ENCODE data around the gene IER3. TPM values are rescaled to one million over a fixed set of nuclear protein-coding genes. Genes with fewer than 3 reads are reported as not detected.

The IER3 gene
- total and polyA plus RNA-seq, 9 of the 15 experiments (the other 6 are each of a cell fraction or from before 2014, with no cell fraction given): 1.5 to 30.0 (median 11.5) TPM

DNA sequence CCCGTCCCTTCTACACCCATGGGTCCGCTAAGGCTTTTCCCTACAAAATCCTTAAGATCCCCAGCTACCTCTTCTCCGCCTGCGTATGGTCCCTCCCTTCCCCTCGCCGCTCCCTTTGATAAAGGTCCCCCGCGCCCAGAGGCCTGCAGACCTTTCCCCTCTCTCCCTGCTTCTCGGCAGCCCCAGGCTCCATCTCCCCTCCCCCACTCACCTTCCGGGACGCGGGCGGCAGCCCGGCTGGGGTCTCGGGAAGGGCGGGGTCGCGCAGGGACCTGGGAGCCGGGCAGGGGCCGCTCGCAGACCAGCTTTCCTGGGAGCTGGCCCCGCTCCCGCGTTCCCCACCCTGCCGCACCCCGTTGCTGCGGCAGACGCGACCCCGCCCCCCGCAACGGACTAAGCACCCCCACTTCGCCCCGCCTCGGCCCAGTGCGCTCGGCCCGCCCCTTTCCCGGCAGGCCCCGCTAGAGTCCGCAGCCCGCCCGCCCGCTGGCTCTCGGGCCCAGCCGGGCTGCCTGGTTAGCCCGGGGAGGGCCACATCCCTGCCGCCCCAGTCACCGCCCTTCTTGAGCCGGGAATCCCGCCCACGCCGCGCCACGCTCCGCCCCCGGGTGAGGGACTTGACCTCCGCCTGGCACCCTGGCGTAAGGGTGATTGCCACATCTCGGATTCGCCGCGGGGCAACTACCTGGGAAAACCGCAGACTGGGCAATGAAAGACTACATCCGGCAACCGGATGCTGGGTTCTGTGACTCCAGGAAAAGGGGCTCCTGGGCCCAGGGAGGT lies 1.8 kb downstream of the IER3 start, which contains the start of gene FLOT1 (continued):
- TF ChIP-seq, protein P1, sequence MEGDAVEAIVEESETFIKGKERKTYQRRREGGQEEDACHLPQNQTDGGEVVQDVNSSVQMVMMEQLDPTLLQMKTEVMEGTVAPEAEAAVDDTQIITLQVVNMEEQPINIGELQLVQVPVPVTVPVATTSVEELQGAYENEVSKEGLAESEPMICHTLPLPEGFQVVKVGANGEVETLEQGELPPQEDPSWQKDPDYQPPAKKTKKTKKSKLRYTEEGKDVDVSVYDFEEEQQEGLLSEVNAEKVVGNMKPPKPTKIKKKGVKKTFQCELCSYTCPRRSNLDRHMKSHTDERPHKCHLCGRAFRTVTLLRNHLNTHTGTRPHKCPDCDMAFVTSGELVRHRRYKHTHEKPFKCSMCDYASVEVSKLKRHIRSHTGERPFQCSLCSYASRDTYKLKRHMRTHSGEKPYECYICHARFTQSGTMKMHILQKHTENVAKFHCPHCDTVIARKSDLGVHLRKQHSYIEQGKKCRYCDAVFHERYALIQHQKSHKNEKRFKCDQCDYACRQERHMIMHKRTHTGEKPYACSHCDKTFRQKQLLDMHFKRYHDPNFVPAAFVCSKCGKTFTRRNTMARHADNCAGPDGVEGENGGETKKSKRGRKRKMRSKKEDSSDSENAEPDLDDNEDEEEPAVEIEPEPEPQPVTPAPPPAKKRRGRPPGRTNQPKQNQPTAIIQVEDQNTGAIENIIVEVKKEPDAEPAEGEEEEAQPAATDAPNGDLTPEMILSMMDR (IDR thresholded peaks at IDR 0.05 in 2 of 3, conservative IDR thresholded peaks at IDR 0.05 in 1 of 3; ENCODE audit: insufficient read depth in 2 of 3, low read depth in 1 of 3, low read length in 3 of 3): 0 out of 6 replicates have a peak, but pooled peaks of 1 of the 3 experiments have one; percentile 2
- TF ChIP-seq FOXM1 (IDR thresholded peaks at IDR 0.05; ENCODE audit: low read depth) (no peak), FOXM1 (CRISPR knock-in tag; IDR thresholded peaks at IDR 0.05; ENCODE audit: low read depth) (peak; percentile 49; the same call in 1 of the 2 replicates), NR4A1 (CRISPR knock-in tag; IDR thresholded peaks at IDR 0.05) (no peak), NR4A1 (tag; IDR thresholded peaks at IDR 0.05) (0 out of 2 replicates have a peak, but pooled peaks have one; percentile 10), GTF2A2 (tag; IDR thresholded peaks at IDR 0.05) (no peak), HDAC1 (IDR thresholded peaks at IDR 0.05) (peak in 1 of 2 experiments; percentile 76; a peak in 2 of 4 replicates), GTF2E2 (tag; IDR thresholded peaks at IDR 0.05) (peak; percentile 81), FOXP1 (CRISPR knock-in tag; IDR thresholded peaks at IDR 0.05) (peak; percentile 41; the same call in 1 of the 2 replicates), MAZ (CRISPR knock-in tag; conservative IDR thresholded peaks at IDR 0.05 in 1 of 2, IDR thresholded peaks at IDR 0.05 in 1 of 2) (peak; percentile 88 to 90), BCL6 (CRISPR knock-in tag; IDR thresholded peaks at IDR 0.05) (no peak), HCFC1 (IDR thresholded peaks at IDR 0.05; ENCODE audit: low read depth, low read length) (peak; percentile 33), ARID1B (IDR thresholded peaks at IDR 0.05) (peak; percentile 55), ZNF197 (CRISPR knock-in tag; IDR thresholded peaks at IDR 0.05; ENCODE audit: low read depth) (0 out of 2 replicates have a peak, but pooled peaks have one; percentile 24), ATF1 (CRISPR knock-in tag; IDR thresholded peaks at IDR 0.05) (no peak), ATF1 (tag; IDR thresholded peaks at IDR 0.05) (peak; percentile 38), U2AF1 (optimal IDR thresholded peaks at IDR 0.05; ENCODE audit: low read depth, low read length) (peak; percentile 79), ETV5 (CRISPR knock-in tag; IDR thresholded peaks at IDR 0.05; ENCODE audit: low read depth) (peak; percentile 97)
- TF ChIP-seq, protein P2, sequence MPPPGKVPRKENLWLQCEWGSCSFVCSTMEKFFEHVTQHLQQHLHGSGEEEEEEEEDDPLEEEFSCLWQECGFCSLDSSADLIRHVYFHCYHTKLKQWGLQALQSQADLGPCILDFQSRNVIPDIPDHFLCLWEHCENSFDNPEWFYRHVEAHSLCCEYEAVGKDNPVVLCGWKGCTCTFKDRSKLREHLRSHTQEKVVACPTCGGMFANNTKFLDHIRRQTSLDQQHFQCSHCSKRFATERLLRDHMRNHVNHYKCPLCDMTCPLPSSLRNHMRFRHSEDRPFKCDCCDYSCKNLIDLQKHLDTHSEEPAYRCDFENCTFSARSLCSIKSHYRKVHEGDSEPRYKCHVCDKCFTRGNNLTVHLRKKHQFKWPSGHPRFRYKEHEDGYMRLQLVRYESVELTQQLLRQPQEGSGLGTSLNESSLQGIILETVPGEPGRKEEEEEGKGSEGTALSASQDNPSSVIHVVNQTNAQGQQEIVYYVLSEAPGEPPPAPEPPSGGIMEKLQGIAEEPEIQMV (tag; conservative IDR thresholded peaks at IDR 0.05; ENCODE audit: low read depth): peak; percentile 95
- TF ChIP-seq, protein P3, sequence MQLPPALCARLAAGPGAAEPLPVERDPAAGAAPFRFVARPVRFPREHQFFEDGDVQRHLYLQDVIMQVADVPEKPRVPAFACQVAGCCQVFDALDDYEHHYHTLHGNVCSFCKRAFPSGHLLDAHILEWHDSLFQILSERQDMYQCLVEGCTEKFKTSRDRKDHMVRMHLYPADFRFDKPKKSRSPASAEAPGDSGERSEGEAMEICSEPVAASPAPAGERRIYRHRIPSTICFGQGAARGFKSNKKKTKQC (CRISPR knock-in tag; IDR thresholded peaks at IDR 0.05): 0 out of 2 replicates have a peak, but pooled peaks have one; percentile 18
- TF ChIP-seq, protein P4, sequence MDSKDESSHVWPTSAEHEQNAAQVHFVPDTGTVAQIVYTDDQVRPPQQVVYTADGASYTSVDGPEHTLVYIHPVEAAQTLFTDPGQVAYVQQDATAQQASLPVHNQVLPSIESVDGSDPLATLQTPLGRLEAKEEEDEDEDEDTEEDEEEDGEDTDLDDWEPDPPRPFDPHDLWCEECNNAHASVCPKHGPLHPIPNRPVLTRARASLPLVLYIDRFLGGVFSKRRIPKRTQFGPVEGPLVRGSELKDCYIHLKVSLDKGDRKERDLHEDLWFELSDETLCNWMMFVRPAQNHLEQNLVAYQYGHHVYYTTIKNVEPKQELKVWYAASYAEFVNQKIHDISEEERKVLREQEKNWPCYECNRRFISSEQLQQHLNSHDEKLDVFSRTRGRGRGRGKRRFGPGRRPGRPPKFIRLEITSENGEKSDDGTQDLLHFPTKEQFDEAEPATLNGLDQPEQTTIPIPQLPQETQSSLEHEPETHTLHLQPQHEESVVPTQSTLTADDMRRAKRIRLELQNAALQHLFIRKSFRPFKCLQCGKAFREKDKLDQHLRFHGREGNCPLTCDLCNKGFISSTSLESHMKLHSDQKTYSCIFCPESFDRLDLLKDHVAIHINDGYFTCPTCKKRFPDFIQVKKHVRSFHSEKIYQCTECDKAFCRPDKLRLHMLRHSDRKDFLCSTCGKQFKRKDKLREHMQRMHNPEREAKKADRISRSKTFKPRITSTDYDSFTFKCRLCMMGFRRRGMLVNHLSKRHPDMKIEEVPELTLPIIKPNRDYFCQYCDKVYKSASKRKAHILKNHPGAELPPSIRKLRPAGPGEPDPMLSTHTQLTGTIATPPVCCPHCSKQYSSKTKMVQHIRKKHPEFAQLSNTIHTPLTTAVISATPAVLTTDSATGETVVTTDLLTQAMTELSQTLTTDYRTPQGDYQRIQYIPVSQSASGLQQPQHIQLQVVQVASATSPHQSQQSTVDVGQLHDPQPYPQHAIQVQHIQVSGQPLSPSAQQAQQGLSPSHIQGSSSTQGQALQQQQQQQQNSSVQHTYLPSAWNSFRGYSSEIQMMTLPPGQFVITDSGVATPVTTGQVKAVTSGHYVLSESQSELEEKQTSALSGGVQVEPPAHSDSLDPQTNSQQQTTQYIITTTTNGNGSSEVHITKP (IDR thresholded peaks at IDR 0.05; ENCODE audit: partially characterized antibody): peak; percentile 40
